NCI-H187 treated with DMSO at 0.1 percent for 48 hours (cell line): ENCODE data around the gene RTKN.

Source experiments
- DNase-seq: peaks from one replicate; lab custom pipeline; 2025; lab: John Stamatoyannopoulos, UW

Gene RTKN

DNA sequence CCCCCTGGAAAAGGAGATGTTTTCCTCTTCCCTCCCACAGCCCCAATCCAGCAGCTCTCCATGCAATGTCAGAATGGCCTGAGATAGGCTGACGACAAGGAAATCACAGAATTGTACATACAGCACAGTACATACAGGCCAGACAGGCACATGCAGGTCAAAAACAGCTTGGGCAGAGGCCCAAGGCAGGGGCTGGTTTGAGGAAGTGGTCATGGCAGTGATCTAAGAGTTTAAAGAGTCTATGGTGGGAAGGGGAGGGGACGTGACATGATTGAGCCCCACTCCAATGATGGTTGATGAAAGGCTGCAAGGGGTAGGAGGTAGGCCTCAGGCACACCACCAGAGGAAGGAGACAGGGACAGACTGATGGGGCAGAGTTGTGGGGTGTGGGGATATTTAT is 65.9 kb downstream of the RTKN start:
- no peak for DNase-seq
